Peyer's patch (tissue), 4 donors: Measurements from ENCODE around the gene LBH. TPM values are rescaled to one million over a fixed set of nuclear protein-coding genes. Genes with fewer than 3 reads are reported as not detected.
A peak's percentile ranks its signal among the peaks of the same experiment; 100 is the strongest.

Experiments
- DNase-seq, 3 donors: peaks; one replicate each; pipeline ENCODE4 v3.0.0-alpha.2; 2017 to 2019
- H3K27ac ChIP-seq, 4 donors: fragments of 200-600 bp; sonication (generic); one replicate each; pipeline ENCODE4 v1.5.1; 2016 to 2019
- H3K27me3 ChIP-seq, 2 donors: fragments of 200-600 bp; sonication (generic); one replicate each; pipeline ENCODE4 v1.5.1; 2019
- H3K36me3 ChIP-seq, 3 donors: fragments of 200-600 bp; sonication (generic); one replicate each; pipeline ENCODE4 v1.5.1; 2016 to 2019
- H3K4me1 ChIP-seq, 4 donors: fragments of 200-600 bp; sonication (generic); one replicate each; pipeline ENCODE4 v1.5.1; 2016 to 2019
- H3K4me3 ChIP-seq, 4 donors: fragments of 200-600 bp; sonication (generic); 1 replicate in 3 of 4; 2 replicates in 1 of 4; pipeline ENCODE4 v1.5.1; 2016 to 2019; ENCODE audit warnings: mild to moderate bottlenecking in 1 of 4
- H3K9me3 ChIP-seq, 4 donors: fragments of 200-600 bp; sonication (generic); one replicate each; pipeline ENCODE4 v1.5.1; 2016 to 2019; ENCODE audit warnings: mild to moderate bottlenecking in 1 of 4
- POLR2A ChIP-seq, 2 donors: fragments of 450-650 bp; IDR thresholded peaks; one replicate each; pipeline ENCODE4 v1.5.1; 2017; ENCODE audit warnings: antibody characterized with exemption in 2 of 2, mild to moderate bottlenecking in 2 of 2, moderate library complexity in 2 of 2
- total RNA-seq, 4 donors: library from RNA; depleted of rRNA; stranded (reverse); fragments of >200 nt; gene quantifications; one replicate each; pipeline ENCODE4 v1.1.0, GENCODE V29; 2016
- TF ChIP-seq, protein P1 (sequence below), 6 experiments: fragments of 450-650 bp in 4 of 6; fragments of 200-600 bp in 2 of 6; sonication (generic) in 1 of 6; IDR thresholded peaks; one replicate each; pipeline ENCODE4 v1.5.1; 2017 to 2019; ENCODE audit warnings: antibody characterized with exemption in 6 of 6, mild to moderate bottlenecking in 3 of 6, moderate library complexity in 1 of 6

The LBH gene
- total RNA-seq, 4 donors from 2014 or later, result 10.9 to 44.6 (median 14.8) TPM

DNA sequence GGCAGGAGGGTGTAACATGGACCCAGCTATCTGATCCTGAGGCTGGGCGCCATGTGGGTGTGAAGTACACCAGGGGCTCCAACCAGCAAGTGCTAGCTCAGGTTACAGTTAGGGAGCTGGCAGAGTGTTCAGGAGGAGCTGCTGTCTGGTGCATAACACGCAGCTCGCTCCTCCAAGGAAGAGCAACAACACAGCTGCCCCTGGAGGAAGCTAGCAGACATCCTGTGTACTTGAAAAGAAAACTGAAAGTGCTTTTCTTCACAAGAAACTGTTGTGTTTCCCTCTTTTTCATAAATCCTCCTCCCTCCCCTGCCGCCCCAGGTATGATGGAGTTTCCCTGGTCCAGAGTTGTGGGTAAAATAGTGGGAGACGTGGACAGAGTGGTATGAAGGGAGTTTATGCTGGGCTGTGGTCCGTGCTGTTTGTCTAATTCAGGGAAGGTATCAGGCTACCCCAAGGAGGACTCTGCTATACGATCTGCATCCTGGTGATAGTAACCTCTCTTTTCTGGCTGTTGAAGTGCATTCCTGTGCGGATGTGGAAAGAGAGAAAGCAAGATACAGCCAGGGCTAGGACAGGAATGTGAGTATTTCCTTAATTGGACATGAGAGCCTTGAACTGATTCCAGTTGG lies 6.1 kb upstream of the LBH start:
- H3K4me3 ChIP-seq, result peak overlapping the region; percentile 16 to 38 (median 36)
- H3K27ac ChIP-seq, result peak overlapping the region; percentile 78 to 91 (median 82)
- peak in 2 of 3 donors; percentile 70 to 78 for DNase-seq
- H3K9me3 ChIP-seq, result no peaks in the 10 kb centered on the region
- TF ChIP-seq, protein P1, sequence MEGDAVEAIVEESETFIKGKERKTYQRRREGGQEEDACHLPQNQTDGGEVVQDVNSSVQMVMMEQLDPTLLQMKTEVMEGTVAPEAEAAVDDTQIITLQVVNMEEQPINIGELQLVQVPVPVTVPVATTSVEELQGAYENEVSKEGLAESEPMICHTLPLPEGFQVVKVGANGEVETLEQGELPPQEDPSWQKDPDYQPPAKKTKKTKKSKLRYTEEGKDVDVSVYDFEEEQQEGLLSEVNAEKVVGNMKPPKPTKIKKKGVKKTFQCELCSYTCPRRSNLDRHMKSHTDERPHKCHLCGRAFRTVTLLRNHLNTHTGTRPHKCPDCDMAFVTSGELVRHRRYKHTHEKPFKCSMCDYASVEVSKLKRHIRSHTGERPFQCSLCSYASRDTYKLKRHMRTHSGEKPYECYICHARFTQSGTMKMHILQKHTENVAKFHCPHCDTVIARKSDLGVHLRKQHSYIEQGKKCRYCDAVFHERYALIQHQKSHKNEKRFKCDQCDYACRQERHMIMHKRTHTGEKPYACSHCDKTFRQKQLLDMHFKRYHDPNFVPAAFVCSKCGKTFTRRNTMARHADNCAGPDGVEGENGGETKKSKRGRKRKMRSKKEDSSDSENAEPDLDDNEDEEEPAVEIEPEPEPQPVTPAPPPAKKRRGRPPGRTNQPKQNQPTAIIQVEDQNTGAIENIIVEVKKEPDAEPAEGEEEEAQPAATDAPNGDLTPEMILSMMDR (IDR thresholded peaks at IDR 0.05), result peak in 2 of 6 experiments; percentile 1 to 28
- peak in 1 of 2 donors; percentile 28 for TF ChIP-seq POLR2A (IDR thresholded peaks at IDR 0.05)
- H3K4me1 ChIP-seq, result peaks cover 0 to 29% (median 19%) of the 10 kb centered on the region in 4 donors
- H3K27me3 ChIP-seq, result no peaks in the 10 kb centered on the region
- H3K36me3 ChIP-seq, result no peaks in the 10 kb centered on the region

DNA sequence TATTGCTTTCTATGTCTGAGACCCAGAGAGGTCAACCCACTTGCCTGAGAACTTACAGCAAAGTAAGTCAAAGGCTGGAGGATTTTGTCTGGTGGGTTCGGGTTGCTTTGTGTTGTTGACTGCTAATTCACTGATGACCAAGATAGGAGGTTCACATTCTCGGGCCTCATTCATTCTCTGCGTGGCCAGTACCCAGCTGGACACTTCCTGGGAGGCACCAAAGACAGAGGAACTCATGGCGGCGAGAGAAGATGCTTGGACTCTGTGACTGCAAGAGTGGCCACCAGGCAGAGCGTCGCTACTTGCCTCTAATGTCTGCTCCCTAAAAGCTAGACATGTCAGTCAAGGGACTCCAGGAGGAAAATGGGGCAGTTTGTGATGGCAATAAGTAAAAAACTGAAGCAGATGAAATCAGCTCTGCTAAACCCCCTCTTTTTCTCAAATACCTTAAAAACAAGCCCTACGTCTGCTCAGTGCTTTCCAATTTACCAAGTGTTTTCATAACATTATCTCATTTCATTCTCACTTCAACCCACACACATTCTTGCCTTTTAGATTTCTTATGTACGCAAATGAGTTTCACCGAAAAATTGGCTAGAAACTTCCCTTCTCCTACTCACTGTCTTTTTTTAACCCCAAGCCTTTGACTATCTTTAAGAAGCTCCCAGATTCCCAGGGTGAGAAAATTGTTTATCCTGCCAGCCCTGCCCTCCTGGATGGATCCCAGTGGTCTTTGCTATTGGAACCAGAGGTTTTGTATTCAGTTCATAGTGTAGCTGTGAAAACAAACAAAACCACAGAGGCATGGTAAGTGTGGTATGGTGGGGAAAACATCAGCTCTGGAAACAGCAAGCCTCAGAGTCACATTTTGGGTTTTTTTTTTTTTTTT lies 4.9 kb upstream of the LBH start:
- no peaks in the 10 kb centered on the region for H3K9me3 ChIP-seq
- no peak for DNase-seq
- no peaks in the 10 kb centered on the region for H3K36me3 ChIP-seq
- peak overlapping the region; percentile 78 to 91 (median 82) for H3K27ac ChIP-seq
- TF ChIP-seq POLR2A (IDR thresholded peaks at IDR 0.05), result no peak
- TF ChIP-seq, protein P1 (IDR thresholded peaks at IDR 0.05), result no peak
- H3K4me3 ChIP-seq, result no peak overlapping the region
- peaks cover 0 to 29% (median 19%) of the 10 kb centered on the region in 4 donors for H3K4me1 ChIP-seq
- no peaks in the 10 kb centered on the region for H3K27me3 ChIP-seq

DNA sequence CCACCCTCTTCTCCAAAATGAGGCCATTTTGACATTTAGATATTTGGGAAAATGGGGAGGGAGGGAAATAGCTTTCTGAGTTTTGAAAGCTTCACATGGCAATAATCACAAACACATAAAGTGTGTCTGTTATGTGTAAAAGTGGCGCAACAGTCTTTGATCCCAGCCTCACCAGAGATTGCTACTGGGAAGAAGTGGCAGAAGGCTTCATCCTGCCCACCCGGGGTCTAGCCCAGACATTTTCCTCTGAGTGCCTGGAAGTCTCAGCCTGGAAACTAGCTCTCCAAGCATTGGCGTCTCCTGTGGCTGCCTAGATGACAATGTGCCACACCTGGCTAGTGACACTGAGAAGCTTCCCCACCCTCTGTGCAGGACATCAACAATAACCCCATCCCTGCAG lies 1.7 kb upstream of the LBH start:
- Histone ChIP-seq H3K9me3 (no peaks in the 10 kb centered on the region), H3K4me1 (peaks cover 0 to 20% (median 14%) of the 10 kb centered on the region in 4 donors), H3K4me3 (no peak overlapping the region), H3K27me3 (no peaks in the 10 kb centered on the region), H3K27ac (no peak overlapping the region), H3K36me3 (no peaks in the 10 kb centered on the region)
- DNase-seq, result no peak
- no peak for TF ChIP-seq POLR2A (IDR thresholded peaks at IDR 0.05)
- TF ChIP-seq, protein P1 (IDR thresholded peaks at IDR 0.05), result no peak

DNA sequence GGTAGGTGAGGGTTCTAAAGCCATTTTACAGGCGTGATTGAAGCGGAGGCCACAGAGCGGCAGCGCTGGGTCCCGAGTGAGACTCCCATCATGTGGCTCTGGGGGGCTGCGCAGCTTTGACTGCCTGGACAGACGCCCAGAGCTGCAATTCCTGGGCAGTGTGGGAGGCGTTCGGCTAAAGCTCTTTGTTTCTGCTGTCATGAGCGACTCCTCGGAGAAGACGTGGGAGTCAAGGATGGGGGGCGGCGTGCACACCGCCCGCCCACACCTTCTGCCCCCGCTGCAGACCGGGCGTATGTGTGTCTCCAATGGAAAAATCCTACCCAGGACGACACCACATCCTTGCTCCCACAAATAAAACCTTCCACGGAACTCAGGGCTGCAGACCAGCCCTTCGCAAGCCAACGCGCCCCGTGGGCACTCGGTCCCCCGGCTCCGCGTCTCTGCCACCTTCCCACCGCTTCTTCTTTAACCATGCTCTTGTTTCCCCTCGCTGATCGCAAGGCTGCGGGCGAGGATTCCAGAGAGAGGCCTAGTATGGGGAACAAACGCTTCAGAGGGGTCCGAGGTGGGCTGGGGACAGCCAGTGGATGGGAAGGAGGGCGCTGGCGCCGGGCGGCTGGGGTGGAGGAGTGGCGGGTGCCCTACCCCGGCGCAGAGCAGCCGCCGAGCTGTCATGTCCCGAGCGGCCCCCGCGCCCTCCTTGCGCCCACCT lies 680 bp upstream of the LBH start:
- no peaks in the 10 kb centered on the region for H3K9me3 ChIP-seq
- DNase-seq, result peak; percentile 43 to 67 (median 63)
- no peaks in the 10 kb centered on the region for H3K27me3 ChIP-seq

More for the DNA sequence above, 680 bp upstream of the LBH start:
- TF ChIP-seq, protein P1 (IDR thresholded peaks at IDR 0.05), result no peak
- no peak for TF ChIP-seq POLR2A (IDR thresholded peaks at IDR 0.05)
- H3K4me3 ChIP-seq, result peak overlapping the region; percentile 66 to 92 (median 73)
- peak overlapping the region; percentile 89 to 100 (median 94) for H3K27ac ChIP-seq
- H3K36me3 ChIP-seq, result no peaks in the 10 kb centered on the region
- H3K4me1 ChIP-seq, result peaks cover 0 to 14% (median 8%) of the 10 kb centered on the region in 4 donors
